GM12873 (cell line): ENCODE measurements around the gene SYTL3.

ENCODE experiments used
- TF ChIP-seq, protein P1 (sequence below): IDR thresholded peaks from 2 replicates; pipeline ENCODE4 v1.5.1; 2012; ENCODE audit warnings: low read depth, mild to moderate bottlenecking, moderate library complexity, low read length, control low read depth; ENCODE audit not compliant: insufficient read depth; ENCODE audit errors: missing control alignments

The SYTL3 gene

GRCh38 chr6:158643836-158644230 is 6.0 kb upstream of the SYTL3 start:
- TF ChIP-seq, protein P1, sequence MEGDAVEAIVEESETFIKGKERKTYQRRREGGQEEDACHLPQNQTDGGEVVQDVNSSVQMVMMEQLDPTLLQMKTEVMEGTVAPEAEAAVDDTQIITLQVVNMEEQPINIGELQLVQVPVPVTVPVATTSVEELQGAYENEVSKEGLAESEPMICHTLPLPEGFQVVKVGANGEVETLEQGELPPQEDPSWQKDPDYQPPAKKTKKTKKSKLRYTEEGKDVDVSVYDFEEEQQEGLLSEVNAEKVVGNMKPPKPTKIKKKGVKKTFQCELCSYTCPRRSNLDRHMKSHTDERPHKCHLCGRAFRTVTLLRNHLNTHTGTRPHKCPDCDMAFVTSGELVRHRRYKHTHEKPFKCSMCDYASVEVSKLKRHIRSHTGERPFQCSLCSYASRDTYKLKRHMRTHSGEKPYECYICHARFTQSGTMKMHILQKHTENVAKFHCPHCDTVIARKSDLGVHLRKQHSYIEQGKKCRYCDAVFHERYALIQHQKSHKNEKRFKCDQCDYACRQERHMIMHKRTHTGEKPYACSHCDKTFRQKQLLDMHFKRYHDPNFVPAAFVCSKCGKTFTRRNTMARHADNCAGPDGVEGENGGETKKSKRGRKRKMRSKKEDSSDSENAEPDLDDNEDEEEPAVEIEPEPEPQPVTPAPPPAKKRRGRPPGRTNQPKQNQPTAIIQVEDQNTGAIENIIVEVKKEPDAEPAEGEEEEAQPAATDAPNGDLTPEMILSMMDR = no peak

GRCh38 chr6:158644231-158645063 is 5.4 kb upstream of the SYTL3 start, which contains the start of gene DYNLT1:
Gene DYNLT1 (minus strand): TSS chr6:158644743. CDS start chr6:158644708, 35 bp downstream.
- TF ChIP-seq, protein P1 = no peak

DNA sequence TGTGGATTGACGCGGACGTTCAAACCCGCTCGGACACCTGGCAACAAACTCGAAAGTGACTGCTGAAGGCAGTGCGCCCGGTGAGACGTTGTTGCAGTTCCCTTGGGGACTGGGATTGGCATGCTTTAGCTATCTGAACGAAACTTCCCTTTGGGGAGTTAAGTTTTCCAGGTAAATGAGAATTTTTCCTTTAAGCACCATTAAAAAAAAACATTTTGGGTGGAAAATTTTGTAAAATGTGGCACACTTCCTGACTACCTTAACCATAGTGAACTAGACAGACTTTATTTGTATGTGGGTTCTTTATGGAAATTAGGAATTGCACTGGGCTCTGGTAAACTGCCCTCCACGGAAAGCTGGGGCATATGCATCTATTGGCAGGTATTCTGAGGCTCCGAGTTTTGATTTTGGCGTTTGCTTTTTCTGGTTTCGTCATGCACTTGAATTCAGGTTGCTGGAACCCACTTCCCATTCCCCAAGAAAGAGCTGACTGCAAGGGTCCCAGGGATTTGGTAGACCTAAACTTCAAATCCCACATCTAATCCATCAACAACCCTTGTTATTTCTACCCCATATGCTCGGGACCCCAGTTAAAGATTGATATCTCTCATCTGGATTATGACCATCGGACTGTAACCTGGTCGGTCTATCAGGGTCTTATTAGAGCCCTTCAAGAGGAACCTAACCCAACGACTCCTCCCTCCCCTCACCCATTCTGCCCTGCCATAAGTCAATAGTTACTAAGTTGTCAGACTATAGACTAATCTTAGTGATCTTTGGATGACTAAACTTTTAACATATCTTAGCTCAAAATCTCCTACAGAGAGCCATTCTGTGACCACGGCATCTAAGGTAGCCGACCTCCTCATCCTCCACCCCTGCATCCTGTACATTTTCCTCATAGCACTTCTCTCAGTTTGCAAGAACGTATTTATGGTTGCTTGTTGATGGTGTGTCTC is 4.5 kb upstream of the SYTL3 start:
- TF ChIP-seq, protein P1 = no peak

DNA sequence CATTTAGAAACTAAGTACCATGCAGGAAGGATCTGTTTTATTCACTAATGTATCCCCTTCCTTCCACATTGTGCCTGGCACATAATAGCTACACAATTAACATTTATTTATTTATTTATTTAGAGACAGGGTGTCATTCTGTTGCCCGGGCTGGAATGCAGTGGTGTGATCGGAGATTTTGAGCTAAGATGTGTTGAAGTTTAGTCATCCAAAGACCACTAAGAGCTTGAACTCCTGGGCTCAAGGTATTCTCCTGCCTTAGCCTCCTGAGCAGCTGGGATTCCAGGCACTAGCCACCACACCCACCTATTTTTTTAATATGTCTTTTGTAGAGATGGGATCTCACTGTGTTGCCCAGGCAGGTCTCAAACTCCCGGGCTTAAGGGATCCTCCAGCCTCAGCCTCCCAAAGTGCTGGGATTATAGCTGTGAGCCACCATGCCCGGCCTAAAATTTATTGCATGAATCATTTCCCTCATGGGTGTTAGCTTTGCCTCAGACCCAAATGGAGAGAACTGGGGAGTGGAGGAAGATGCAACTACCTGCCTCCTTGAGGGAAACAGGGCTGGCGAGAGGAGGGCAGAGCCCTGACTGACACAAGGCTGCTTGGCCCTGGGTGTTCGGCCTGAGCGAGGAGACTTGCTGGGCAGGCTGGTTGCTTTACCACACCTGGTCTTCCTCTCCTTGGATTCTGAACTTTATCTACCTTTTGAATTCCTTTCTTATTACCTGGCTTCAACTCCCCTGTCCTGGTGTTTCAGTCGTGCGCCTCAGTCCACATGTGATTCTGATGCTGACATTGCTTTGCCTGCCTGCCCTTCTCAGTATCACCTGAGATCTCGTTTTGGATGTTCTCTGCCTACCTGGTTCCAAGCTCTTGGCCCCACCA is 3.6 kb upstream of the SYTL3 start:
- TF ChIP-seq, protein P1 = no peak

DNA sequence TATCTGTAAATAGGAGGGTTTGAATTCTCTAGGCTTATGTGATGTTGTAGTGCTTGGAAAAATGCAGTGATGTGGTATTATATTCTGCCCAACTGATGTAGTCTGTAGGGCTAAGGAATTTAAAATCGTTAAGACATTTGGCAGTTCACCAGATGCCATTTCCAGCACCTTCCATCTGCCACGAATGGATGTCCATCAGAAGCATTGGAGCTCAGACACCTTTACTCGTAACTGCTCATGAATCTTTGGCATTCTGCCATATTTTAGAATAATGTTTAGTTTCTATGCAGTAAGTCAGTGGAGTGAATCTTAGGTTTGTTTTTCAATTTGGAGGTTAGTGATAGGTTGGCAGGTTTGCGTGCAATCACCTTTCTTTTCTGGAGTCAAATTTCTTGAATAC is 2.4 kb upstream of the SYTL3 start:
- TF ChIP-seq, protein P1 = no peak

DNA sequence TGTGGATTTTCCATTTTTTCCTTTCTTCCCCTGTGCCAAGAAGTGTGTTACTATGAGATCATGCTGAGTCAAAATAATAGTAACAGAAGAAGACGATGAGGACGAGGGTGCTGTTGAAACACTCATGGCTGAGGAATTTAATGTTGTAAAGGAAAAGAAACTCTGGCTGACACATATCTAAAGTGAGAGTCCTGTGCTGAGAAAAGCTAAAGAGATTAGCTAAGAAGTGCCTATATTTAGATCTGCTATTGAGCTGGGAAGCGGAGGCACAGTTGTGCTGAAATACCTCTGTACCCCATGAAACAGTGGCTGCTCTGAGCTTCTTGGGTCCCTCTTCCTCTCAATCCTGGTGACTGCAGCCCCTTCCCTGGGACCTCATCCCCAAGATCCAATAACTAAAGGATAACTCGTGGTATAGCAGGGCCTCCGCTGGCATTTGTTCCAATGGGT is 1.1 kb upstream of the SYTL3 start:
- TF ChIP-seq, protein P1 = no peak
